ENCODE results near the gene RAPGEF5.

- TF ChIP-seq, protein P1, sequence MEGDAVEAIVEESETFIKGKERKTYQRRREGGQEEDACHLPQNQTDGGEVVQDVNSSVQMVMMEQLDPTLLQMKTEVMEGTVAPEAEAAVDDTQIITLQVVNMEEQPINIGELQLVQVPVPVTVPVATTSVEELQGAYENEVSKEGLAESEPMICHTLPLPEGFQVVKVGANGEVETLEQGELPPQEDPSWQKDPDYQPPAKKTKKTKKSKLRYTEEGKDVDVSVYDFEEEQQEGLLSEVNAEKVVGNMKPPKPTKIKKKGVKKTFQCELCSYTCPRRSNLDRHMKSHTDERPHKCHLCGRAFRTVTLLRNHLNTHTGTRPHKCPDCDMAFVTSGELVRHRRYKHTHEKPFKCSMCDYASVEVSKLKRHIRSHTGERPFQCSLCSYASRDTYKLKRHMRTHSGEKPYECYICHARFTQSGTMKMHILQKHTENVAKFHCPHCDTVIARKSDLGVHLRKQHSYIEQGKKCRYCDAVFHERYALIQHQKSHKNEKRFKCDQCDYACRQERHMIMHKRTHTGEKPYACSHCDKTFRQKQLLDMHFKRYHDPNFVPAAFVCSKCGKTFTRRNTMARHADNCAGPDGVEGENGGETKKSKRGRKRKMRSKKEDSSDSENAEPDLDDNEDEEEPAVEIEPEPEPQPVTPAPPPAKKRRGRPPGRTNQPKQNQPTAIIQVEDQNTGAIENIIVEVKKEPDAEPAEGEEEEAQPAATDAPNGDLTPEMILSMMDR (IDR thresholded peaks at IDR 0.05), result no peak
- no peak for TF ChIP-seq POLR2A (IDR thresholded peaks at IDR 0.05)
Observed at GRCh38 chr7:22184549-22185199, 172.3 kb downstream of the RAPGEF5 start.
